ENCODE results near the gene SPINT1.
A peak's percentile ranks its signal among the peaks of the same experiment; 100 is the strongest.
"Not testable (repeated sequence)": the region's sequence is repeated elsewhere in the genome, so short reads cannot be mapped to it uniquely, and the experiment has no call there.

The SPINT1 gene

GRCh38 chr15:40859206-40859851 is 15.5 kb downstream of the SPINT1 start:
- DNase-seq (ENCODE audit: low read depth in 2 of 2): peak; percentile 59 to 78

GRCh38 chr15:40861147-40861546 is 17.3 kb downstream of the SPINT1 start:
- not testable (repeated sequence) for DNase-seq (ENCODE audit: low read depth in 2 of 2)

- no peak for DNase-seq (ENCODE audit: low read depth in 2 of 2)
Observed at GRCh38 chr15:40863660-40864270, 19.9 kb downstream of the SPINT1 start.

- no peak for DNase-seq (ENCODE audit: low read depth in 2 of 2)
Observed at GRCh38 chr15:40867199-40867598, 23.4 kb downstream of the SPINT1 start.

- no peak for DNase-seq (ENCODE audit: low read depth in 2 of 2)
Observed at GRCh38 chr15:40869686-40870085, 25.8 kb downstream of the SPINT1 start.

- no peak for DNase-seq (ENCODE audit: low read depth in 2 of 2)
Observed at GRCh38 chr15:40870716-40871115, 26.9 kb downstream of the SPINT1 start.

GRCh38 chr15:40871749-40872617 is 28.1 kb downstream of the SPINT1 start:
- no peak for DNase-seq (ENCODE audit: low read depth in 2 of 2)

GRCh38 chr15:40872791-40873693 is 29.2 kb downstream of the SPINT1 start:
- no peak for DNase-seq (ENCODE audit: low read depth in 2 of 2)

GRCh38 chr15:40873694-40874561 is 30.1 kb downstream of the SPINT1 start, which contains the start of gene RHOV:
TSS of gene RHOV (minus strand) at chr15:40874234. CDS start at chr15:40874139, 95 bp downstream.
- peak in 1 of 2 donors; percentile 32 for DNase-seq (ENCODE audit: low read depth in 2 of 2)

GRCh38 chr15:40875991-40876730 is 32.3 kb downstream of the SPINT1 start:
- DNase-seq (ENCODE audit: low read depth in 2 of 2): no peak

GRCh38 chr15:40877694-40878093 is 33.8 kb downstream of the SPINT1 start:
- DNase-seq (ENCODE audit: low read depth in 2 of 2): no peak

- no peak for DNase-seq (ENCODE audit: low read depth in 2 of 2)
Observed at GRCh38 chr15:40878785-40879184, 34.9 kb downstream of the SPINT1 start.

GRCh38 chr15:40879609-40880008 is 35.8 kb downstream of the SPINT1 start:
- no peak for DNase-seq (ENCODE audit: low read depth in 2 of 2)

- no peak for DNase-seq (ENCODE audit: low read depth in 2 of 2)
Observed at GRCh38 chr15:40881351-40881750, 37.5 kb downstream of the SPINT1 start.

- no peak for DNase-seq (ENCODE audit: low read depth in 2 of 2)
Observed at GRCh38 chr15:40886586-40886985, 42.7 kb downstream of the SPINT1 start.

GRCh38 chr15:40889112-40889511 is 45.3 kb downstream of the SPINT1 start:
- DNase-seq (ENCODE audit: low read depth in 2 of 2): no peak

- DNase-seq (ENCODE audit: low read depth in 2 of 2): no peak
Observed at GRCh38 chr15:40891138-40891537, 47.3 kb downstream of the SPINT1 start.

- DNase-seq (ENCODE audit: low read depth in 2 of 2): no peak
Observed at GRCh38 chr15:40891810-40892446, 48.1 kb downstream of the SPINT1 start.

GRCh38 chr15:40892447-40893012 is 48.7 kb downstream of the SPINT1 start:
- no peak for DNase-seq (ENCODE audit: low read depth in 2 of 2)
